ENCODE results near the gene CIROP.
"Not testable (repeated sequence)": the region's sequence is repeated elsewhere in the genome, so short reads cannot be mapped to it uniquely, and the experiment has no call there.

The CIROP gene

DNA sequence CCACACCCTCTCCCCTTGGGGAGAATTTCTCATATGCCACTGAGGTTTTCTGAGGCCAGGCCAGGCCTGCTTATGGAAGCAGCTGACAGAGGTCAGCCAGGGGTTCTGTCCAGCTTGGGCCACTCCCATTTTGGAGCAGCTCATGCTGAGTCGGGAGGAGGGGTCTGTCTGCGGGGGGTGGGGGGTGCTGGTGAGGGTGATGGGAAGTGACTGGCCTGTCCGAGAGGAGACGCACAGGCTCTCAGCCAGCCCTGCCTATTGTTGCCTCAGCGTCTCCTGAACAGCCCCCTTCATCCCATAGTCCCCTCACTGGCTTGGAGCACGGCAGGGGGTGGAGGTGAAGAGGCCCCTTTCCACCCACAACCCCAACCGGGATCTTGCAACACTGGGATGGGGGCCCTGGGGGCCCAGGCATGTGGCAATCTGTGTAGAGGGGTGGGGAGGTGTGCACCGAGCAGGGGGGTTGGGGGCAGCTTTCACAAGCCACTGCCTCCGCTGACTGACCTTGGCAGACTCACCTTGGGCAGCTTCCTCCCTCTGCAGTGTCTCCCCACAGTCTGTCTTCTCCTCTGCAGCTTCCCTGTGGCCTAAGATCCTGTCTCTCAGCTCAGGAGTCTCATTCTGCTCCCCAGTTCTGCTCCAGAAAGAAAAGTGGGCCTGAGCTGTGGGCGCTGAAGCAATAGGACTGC lies 8.8 kb upstream of the CIROP start:
- Histone ChIP-seq H3K36me3 (ENCODE audit: control insufficient read depth, insufficient read depth, low read length) (no peaks in the 10 kb centered on the region), H3K4me1 (ENCODE audit: control insufficient read depth, insufficient read depth, low read length, poor library complexity, severe bottlenecking) (peaks cover 31% of the 10 kb centered on the region), H3K27ac (ENCODE audit: low read depth, low read length, severe bottlenecking) (no peak overlapping the region), H3K9me3 (ENCODE audit: control insufficient read depth, low read length) (no peaks in the 10 kb centered on the region), H3K4me3 (ENCODE audit: extremely low read depth, insufficient read depth, low read length, poor library complexity, severe bottlenecking) (no peak overlapping the region)
- 79 to 85% methylated on average over 2 of the region's 10 CpGs for WGBS, 2 experiments (ENCODE audit: insufficient coverage in 2 of 2)

DNA sequence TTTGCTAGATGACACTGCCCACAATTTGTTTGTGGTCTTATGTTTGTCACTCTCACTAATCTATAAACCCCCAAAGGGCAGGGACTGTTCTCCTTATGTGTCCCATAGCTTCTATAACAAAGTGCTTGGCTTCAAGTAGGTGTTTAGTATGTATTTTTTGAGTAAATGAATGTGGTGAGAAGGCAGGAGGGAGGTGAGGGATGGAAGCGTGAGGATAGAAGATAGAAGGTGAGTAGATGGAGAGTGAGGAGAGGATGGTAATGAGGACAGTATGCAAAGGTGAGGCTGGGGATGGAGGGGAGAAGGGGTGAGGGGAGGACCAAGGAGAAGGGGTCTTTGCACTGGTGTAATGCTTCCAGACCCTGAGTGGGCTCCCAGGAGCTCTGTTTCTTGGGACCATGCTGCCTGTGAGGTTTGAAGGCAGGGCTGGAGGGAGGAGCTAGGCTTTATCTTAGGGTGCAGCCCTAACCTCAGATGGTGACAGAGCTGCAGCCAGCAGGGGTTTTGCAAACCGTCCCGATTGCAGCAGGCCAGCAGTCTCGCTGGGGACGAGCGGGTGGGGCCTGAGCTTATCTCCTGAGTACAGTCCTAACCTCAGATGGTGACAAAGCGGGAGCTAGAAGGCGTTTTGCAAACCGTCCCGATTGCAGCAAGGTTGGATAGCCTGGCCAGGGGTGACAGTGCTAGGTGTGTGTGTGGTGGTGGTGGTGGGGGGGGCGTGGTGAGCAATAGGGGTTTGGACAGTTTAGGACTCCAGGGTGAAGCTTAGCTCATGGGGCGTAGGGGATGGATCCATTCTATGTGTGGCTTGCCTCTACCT lies 7.8 kb upstream of the CIROP start:
- 50 to 60% methylated on average over 8 of the region's 12 CpGs for WGBS, 2 experiments (ENCODE audit: insufficient coverage in 2 of 2)
- Histone ChIP-seq H3K9me3 (ENCODE audit: control insufficient read depth, low read length) (no peaks in the 10 kb centered on the region), H3K4me3 (ENCODE audit: extremely low read depth, insufficient read depth, low read length, poor library complexity, severe bottlenecking) (no peak overlapping the region), H3K27ac (ENCODE audit: low read depth, low read length, severe bottlenecking) (no peak overlapping the region), H3K36me3 (ENCODE audit: control insufficient read depth, insufficient read depth, low read length) (no peaks in the 10 kb centered on the region), H3K4me1 (ENCODE audit: control insufficient read depth, insufficient read depth, low read length, poor library complexity, severe bottlenecking) (peaks cover 31% of the 10 kb centered on the region)

GRCh38 chr14:23110579-23111365 lies 6.0 kb upstream of the CIROP start:
- Histone ChIP-seq H3K36me3 (ENCODE audit: control insufficient read depth, insufficient read depth, low read length) (no peaks in the 10 kb centered on the region), H3K4me3 (ENCODE audit: extremely low read depth, insufficient read depth, low read length, poor library complexity, severe bottlenecking) (no peak overlapping the region), H3K9me3 (ENCODE audit: control insufficient read depth, low read length) (no peaks in the 10 kb centered on the region), H3K27ac (ENCODE audit: low read depth, low read length, severe bottlenecking) (no peak overlapping the region), H3K4me1 (ENCODE audit: control insufficient read depth, insufficient read depth, low read length, poor library complexity, severe bottlenecking) (peaks cover 31% of the 10 kb centered on the region)
- WGBS, 2 experiments (ENCODE audit: insufficient coverage in 2 of 2): 82 to 89% methylated on average over 4 to 5 of the region's 5 CpGs

- Histone ChIP-seq H3K9me3 (ENCODE audit: control insufficient read depth, low read length) (no peaks in the 10 kb centered on the region), H3K4me3 (ENCODE audit: extremely low read depth, insufficient read depth, low read length, poor library complexity, severe bottlenecking) (no peak overlapping the region)
- WGBS, 2 experiments (ENCODE audit: insufficient coverage in 2 of 2): no CpG with 5 or more reads among the region's 1 CpG
These were observed 5.0 kb upstream of the CIROP start for GRCh38 chr14:23109769-23110168.

DNA sequence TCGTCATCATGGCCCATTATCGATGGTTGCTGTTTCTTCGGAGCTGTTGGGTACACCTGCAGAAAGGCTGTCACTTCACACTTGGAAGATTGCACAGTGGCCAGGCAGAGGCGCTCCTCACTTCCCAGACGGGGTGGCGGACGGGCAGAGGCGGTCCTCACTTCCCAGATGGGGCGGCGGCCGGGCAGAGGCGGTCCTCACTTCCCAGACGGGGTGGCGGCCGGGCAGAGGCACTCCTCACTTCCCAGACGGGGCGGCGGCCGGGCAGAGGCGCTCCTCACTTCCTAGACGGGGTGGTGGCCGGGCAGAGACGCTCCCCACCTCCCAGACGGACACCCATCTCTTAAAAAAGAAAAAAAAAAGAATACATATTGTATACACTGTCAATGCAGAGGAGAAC lies 3.4 kb upstream of the CIROP start:
- not testable (repeated sequence) for H3K4me1 ChIP-seq (ENCODE audit: control insufficient read depth, insufficient read depth, low read length, poor library complexity, severe bottlenecking); H3K36me3 ChIP-seq (ENCODE audit: control insufficient read depth, insufficient read depth, low read length); H3K4me3 ChIP-seq (ENCODE audit: extremely low read depth, insufficient read depth, low read length, poor library complexity, severe bottlenecking); H3K27ac ChIP-seq (ENCODE audit: low read depth, low read length, severe bottlenecking); H3K9me3 ChIP-seq (ENCODE audit: control insufficient read depth, low read length)
- 94 to 96% methylated on average over 14 to 16 of the region's 24 CpGs for WGBS, 2 experiments (ENCODE audit: insufficient coverage in 2 of 2)

More at GRCh38 chr14:23109769-23110168, 5.0 kb upstream of the CIROP start:
- no peak overlapping the region for H3K27ac ChIP-seq (ENCODE audit: low read depth, low read length, severe bottlenecking)
- H3K4me1 ChIP-seq (ENCODE audit: control insufficient read depth, insufficient read depth, low read length, poor library complexity, severe bottlenecking): peaks cover 24% of the 10 kb centered on the region
- H3K36me3 ChIP-seq (ENCODE audit: control insufficient read depth, insufficient read depth, low read length): no peaks in the 10 kb centered on the region

- no CpG with 5 or more reads among the region's 5 CpGs for WGBS, 2 experiments (ENCODE audit: insufficient coverage in 2 of 2)
- not testable (repeated sequence) for H3K4me1 ChIP-seq (ENCODE audit: control insufficient read depth, insufficient read depth, low read length, poor library complexity, severe bottlenecking); H3K27ac ChIP-seq (ENCODE audit: low read depth, low read length, severe bottlenecking)
These were observed 2.8 kb upstream of the CIROP start for GRCh38 chr14:23107620-23108019.

DNA sequence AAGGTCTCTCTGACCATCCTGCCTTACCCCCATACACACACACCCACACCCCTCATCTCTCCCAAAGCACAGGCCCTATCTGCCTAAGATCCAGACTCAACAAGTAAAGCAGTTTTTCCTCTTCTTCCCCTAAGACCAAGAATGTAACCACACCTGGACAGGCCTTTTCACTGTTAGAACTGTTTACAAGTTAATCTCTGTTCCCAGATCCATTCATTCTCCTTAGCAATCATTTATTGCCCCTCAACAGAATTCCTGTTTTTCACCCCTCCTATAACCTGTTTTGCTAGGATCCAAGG lies 1.9 kb upstream of the CIROP start:
- Histone ChIP-seq H3K4me1 (ENCODE audit: control insufficient read depth, insufficient read depth, low read length, poor library complexity, severe bottlenecking) (no peaks in the 10 kb centered on the region), H3K4me3 (ENCODE audit: extremely low read depth, insufficient read depth, low read length, poor library complexity, severe bottlenecking) (no peak overlapping the region), H3K9me3 (ENCODE audit: control insufficient read depth, low read length) (no peaks in the 10 kb centered on the region), H3K36me3 (ENCODE audit: control insufficient read depth, insufficient read depth, low read length) (no peaks in the 10 kb centered on the region), H3K27ac (ENCODE audit: low read depth, low read length, severe bottlenecking) (no peak overlapping the region)

More at GRCh38 chr14:23107620-23108019, 2.8 kb upstream of the CIROP start:
- H3K9me3 ChIP-seq (ENCODE audit: control insufficient read depth, low read length); H3K36me3 ChIP-seq (ENCODE audit: control insufficient read depth, insufficient read depth, low read length); H3K4me3 ChIP-seq (ENCODE audit: extremely low read depth, insufficient read depth, low read length, poor library complexity, severe bottlenecking): not testable (repeated sequence)

- Histone ChIP-seq H3K27ac (ENCODE audit: low read depth, low read length, severe bottlenecking) (no peak overlapping the region), H3K36me3 (ENCODE audit: control insufficient read depth, insufficient read depth, low read length) (no peaks in the 10 kb centered on the region), H3K4me3 (ENCODE audit: extremely low read depth, insufficient read depth, low read length, poor library complexity, severe bottlenecking) (no peak overlapping the region), H3K4me1 (ENCODE audit: control insufficient read depth, insufficient read depth, low read length, poor library complexity, severe bottlenecking) (no peaks in the 10 kb centered on the region), H3K9me3 (ENCODE audit: control insufficient read depth, low read length) (no peaks in the 10 kb centered on the region)
- WGBS, 2 experiments (ENCODE audit: insufficient coverage in 2 of 2): 72 to 89% methylated on average over 1 to 2 of the region's 4 CpGs
These were observed 597 bp upstream of the CIROP start for GRCh38 chr14:23105348-23105824.

DNA sequence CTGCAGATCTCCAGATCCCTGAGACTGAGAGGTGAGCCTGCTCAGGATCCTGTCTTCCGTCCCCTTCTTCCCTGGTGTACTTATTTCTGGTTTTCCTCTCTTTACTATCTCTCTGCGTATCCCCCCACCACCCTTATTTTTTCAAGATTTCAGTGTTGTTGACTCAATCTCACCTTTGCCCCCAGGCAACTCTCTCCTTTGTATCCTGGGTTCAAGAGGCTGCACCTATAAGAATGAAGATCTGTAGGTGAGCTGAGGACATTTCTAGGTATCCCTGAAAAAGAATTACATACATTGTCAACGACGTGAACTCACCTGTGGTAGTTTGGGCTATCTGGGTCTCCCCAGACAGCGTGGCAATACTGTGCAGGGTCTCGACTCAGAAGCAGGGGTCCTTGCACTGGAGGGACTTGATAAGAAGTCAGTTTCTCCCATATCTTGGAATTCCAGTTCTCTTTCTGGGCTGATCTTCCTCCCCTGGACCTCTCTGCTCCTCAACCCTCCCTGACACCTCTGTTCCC lies 659 bp downstream of the CIROP start:
- peaks cover 8% of the 10 kb centered on the region for H3K36me3 ChIP-seq (ENCODE audit: control insufficient read depth, insufficient read depth, low read length)
- H3K27ac ChIP-seq (ENCODE audit: low read depth, low read length, severe bottlenecking): no peak overlapping the region
- no peaks in the 10 kb centered on the region for H3K4me1 ChIP-seq (ENCODE audit: control insufficient read depth, insufficient read depth, low read length, poor library complexity, severe bottlenecking)
- WGBS, 2 experiments (ENCODE audit: insufficient coverage in 2 of 2): 91 to 97% methylated on average over 5 to 6 of the region's 6 CpGs
- no peak overlapping the region for H3K4me3 ChIP-seq (ENCODE audit: extremely low read depth, insufficient read depth, low read length, poor library complexity, severe bottlenecking)
- no peaks in the 10 kb centered on the region for H3K9me3 ChIP-seq (ENCODE audit: control insufficient read depth, low read length)

DNA sequence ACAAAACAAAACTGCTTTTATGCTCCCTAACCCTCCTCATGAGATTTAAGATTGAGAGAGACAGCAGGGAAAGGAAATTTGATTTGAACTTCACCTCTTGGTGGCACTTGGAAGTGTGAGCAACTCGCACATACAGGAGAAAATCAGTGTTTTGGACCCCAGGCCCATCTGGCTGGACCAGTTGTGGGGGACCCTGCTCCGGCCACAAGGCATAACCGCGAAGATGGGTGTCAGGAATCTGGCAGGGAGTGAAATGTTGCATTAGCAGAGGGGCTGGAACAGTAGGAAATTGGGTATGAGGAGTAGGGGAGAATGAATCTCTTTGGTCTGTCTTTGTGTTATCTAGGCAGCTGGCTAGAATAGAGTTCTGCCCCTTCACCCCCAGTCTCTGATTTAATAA lies 1.2 kb downstream of the CIROP start:
- WGBS, 2 experiments (ENCODE audit: insufficient coverage in 2 of 2): 96 to 100% methylated on average over 4 of the region's 4 CpGs
- no peaks in the 10 kb centered on the region for H3K4me1 ChIP-seq (ENCODE audit: control insufficient read depth, insufficient read depth, low read length, poor library complexity, severe bottlenecking)
- H3K4me3 ChIP-seq (ENCODE audit: extremely low read depth, insufficient read depth, low read length, poor library complexity, severe bottlenecking): no peak overlapping the region
- H3K9me3 ChIP-seq (ENCODE audit: control insufficient read depth, low read length): no peaks in the 10 kb centered on the region
- H3K36me3 ChIP-seq (ENCODE audit: control insufficient read depth, insufficient read depth, low read length): peaks cover 14% of the 10 kb centered on the region
- H3K27ac ChIP-seq (ENCODE audit: low read depth, low read length, severe bottlenecking): no peak overlapping the region

Measured in mesodermal cell (in vitro differentiated cells).